ENCODE results near the gene KISS1.

Gene KISS1

DNA sequence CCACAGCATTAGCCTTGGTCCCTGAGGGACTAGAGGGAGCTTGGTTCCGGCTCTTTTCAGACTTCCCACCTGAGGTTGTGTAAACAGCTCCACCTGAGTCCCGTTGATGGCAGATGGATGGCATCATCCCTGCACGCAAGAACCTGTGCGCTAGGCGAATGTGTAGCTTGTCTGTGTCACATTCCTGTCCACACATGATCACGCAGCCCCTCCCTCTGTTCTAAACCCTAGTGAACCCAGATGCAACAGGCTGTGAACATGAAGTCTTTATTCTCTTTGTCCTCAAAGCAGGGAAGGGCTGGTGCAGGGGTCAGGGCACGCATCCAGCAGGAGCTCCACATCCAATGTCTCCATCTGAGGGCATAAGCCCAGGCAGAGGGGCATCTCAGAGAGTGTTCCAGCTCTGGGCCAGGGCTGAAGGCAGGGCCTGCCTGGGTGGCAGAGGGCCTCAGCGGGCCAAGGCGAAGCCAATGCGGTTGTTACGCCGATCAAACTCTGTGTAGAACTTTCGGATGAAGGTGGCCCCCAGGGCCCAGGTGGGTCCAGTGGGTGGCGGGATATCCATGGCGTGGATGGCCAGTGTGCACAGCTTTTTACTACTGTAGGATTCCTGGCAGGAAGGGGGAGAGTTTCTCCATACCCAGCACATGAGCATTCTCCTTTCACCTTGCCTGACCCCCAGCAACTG lies 41.6 kb downstream of the KISS1 start:
- TF ChIP-seq FOXP2 (optimal IDR thresholded peaks at IDR 0.05; ENCODE audit: borderline replicate concordance, extremely low read depth, extremely low read length, insufficient read depth) (no peak), TAF1 (IDR thresholded peaks at IDR 0.05; ENCODE audit: borderline replicate concordance, insufficient read depth, low read length) (no peak), REST (IDR thresholded peaks at IDR 0.05; ENCODE audit: insufficient read depth in 1 of 2, low read depth in 2 of 2, low read length in 2 of 2) (no peak), SIN3A (IDR thresholded peaks at IDR 0.05; ENCODE audit: borderline replicate concordance, insufficient read depth, low read length) (no peak), POLR2AphosphoS5 (IDR thresholded peaks at IDR 0.05; ENCODE audit: low read depth, low read length) (no peak)

GRCh38 chr1:204153667-204154066 lies 42.6 kb downstream of the KISS1 start:
- no peak for TF ChIP-seq FOXP2 (optimal IDR thresholded peaks at IDR 0.05; ENCODE audit: borderline replicate concordance, extremely low read depth, extremely low read length, insufficient read depth)
- TF ChIP-seq POLR2AphosphoS5 (IDR thresholded peaks at IDR 0.05; ENCODE audit: low read depth, low read length), result no peak
- no peak for TF ChIP-seq SIN3A (IDR thresholded peaks at IDR 0.05; ENCODE audit: borderline replicate concordance, insufficient read depth, low read length)

DNA sequence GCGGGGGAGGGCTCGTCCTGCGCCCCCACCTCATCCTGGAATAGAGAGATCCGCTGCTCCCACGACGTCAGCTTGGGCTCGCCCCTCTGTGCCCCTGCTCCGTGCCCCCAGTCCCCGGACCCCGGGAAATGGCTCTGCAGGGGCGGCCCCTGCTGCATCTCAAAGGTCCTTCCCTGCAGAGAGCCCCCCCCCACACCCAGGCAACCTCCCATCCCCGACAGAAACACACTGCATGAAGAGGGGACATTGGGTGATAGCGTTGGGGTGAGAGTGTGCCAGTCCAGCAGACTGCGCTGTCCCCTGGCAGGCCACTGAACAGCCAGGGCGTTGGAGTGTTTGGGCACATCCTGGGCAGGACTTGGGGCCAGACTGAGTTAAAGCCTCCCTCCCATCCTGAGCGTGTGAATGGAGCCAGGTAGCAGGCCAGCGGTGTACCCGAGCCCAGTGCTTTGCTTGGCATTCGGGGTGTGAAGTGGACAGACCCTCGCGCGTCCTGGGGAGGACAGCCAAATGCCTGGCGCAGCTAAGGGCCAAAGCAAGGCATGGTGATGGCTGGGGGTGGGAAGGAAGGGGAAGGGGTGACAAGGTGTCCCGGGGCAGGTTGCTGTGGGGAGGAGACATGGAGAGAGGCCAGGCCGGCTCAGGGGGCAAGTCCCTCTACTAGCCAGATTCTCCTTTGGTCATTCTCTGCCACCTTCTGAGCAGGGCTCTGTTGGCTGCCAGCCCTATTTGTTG lies 43.8 kb downstream of the KISS1 start:
- no peak for TF ChIP-seq REST (IDR thresholded peaks at IDR 0.05; ENCODE audit: insufficient read depth in 1 of 2, low read depth in 2 of 2, low read length in 2 of 2)
- no peak for TF ChIP-seq FOXP2 (optimal IDR thresholded peaks at IDR 0.05; ENCODE audit: borderline replicate concordance, extremely low read depth, extremely low read length, insufficient read depth)
- TF ChIP-seq TAF1 (IDR thresholded peaks at IDR 0.05; ENCODE audit: borderline replicate concordance, insufficient read depth, low read length), result no peak
- no peak for TF ChIP-seq POLR2AphosphoS5 (IDR thresholded peaks at IDR 0.05; ENCODE audit: low read depth, low read length)
- no peak for TF ChIP-seq SIN3A (IDR thresholded peaks at IDR 0.05; ENCODE audit: borderline replicate concordance, insufficient read depth, low read length)

DNA sequence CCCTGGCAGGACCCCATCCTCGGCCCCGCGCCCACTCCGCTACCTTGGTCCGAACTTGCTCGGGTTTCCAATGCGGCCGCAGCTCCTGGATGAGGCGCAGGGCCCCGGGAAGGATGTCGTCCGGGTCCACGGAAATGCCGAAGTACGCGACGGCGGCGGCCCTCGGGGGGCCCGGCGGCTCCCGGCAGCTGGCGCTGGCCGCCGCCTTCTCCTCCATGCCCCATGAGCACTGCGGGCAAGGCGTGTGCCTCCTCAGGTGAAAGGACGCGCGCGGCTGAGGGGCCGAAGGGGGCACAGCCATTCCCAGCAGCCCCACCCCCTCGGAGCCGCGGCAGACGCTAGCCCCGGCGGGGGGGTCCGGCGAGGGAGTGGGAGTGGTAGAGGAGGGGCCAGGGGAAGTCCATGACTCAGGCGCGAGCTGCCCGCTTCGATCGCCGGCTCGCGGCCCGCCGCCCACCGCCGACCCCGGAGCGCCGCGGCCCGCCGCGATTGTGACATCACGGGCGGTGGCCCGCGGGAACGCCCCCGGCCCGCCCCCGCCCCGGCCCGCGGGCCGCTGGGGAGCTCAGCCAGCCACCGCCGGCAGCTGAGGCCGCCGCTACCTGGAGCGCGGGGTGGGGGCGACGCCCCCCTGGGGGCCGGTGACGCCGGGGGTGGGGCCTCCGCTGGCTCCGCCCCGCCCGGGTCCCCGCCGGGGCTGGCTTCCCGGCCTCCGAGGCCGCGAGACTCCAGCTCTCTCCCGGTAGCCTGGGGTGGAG lies 44.6 kb downstream of the KISS1 start, which contains the start of gene ETNK2:
Gene ETNK2 (minus strand): TSS at position 493 of the 758 bp plus-strand sequence. CDS start 192 bp downstream, at position 301.
- TF ChIP-seq SIN3A (IDR thresholded peaks at IDR 0.05; ENCODE audit: borderline replicate concordance, insufficient read depth, low read length) (no peak), FOXP2 (optimal IDR thresholded peaks at IDR 0.05; ENCODE audit: borderline replicate concordance, extremely low read depth, extremely low read length, insufficient read depth) (peak; percentile 22)

DNA sequence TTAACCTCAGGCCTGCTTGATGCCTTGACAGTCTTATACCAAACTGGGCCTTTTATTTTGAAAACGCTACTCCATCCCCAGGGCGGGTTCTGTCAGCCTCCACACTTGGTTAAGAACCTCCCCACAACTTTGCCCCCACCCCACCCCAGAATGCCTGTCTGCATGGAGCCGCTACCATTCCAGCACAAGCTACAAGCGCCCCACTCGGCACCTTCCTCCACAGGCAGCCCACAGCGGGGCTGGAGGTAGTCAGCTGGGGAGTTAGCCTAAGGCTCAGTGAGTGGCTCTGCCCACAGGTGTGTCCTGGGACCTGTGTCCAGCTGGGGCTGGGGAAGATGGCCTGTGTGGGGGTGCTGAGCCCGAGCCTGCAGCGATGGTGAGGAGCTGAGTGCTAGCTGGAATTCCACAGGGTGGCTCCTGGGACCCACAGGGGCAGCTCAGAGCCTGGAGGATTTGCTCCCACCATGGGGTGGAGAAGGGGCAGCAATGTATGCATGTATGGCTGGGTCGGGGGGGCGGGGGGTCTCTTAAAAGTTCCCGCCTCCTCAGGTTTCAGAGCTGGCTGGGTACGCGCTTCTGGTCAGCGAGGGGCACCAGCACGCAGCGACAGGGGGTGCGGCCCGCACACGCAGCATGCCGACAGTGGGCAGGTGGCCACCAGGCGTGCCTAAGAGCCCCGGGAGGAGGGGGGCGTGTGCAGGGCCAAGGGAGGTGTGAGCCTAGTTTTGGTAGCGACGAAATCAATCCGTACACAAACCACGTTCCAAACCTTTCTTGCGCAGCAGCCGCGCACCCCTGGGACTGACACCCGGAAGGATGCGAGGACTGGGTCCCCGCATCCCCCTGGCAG lies 45.4 kb downstream of the KISS1 start:
- TF ChIP-seq TAF1 (IDR thresholded peaks at IDR 0.05; ENCODE audit: borderline replicate concordance, insufficient read depth, low read length) (no peak), REST (IDR thresholded peaks at IDR 0.05; ENCODE audit: insufficient read depth in 1 of 2, low read depth in 2 of 2, low read length in 2 of 2) (no peak), FOXP2 (optimal IDR thresholded peaks at IDR 0.05; ENCODE audit: borderline replicate concordance, extremely low read depth, extremely low read length, insufficient read depth) (no peak), POLR2AphosphoS5 (IDR thresholded peaks at IDR 0.05; ENCODE audit: low read depth, low read length) (no peak), SIN3A (IDR thresholded peaks at IDR 0.05; ENCODE audit: borderline replicate concordance, insufficient read depth, low read length) (no peak)
